Upper lobe of left lung (tissue), 6 donors: Measurements from ENCODE around the gene RNF166. TPM values are rescaled to one million over a fixed set of nuclear protein-coding genes. Genes with fewer than 3 reads are reported as not detected.
"Not testable (repeated sequence)": the region's sequence is repeated elsewhere in the genome, so short reads cannot be mapped to it uniquely, and the experiment has no call there.

Experiments
- ATAC-seq, 2 donors: fragments of 200-7000 bp; cut with Tn5 transposase; one replicate each; pipeline ENCODE4 v1.9.1; 2022; ENCODE audit warnings: mild to moderate bottlenecking in 2 of 2, moderate library complexity in 2 of 2; ENCODE audit not compliant: low FRiP score in 2 of 2
- DNase-seq, 2 donors: peaks; one replicate each; pipeline ENCODE4 v3.0.0-alpha.2; 2019 to 2020
- H3K27ac ChIP-seq, 4 donors: fragments of 200-600 bp; sonication (generic); one replicate each; pipeline ENCODE4 v1.5.1; 2016 to 2019
- H3K27me3 ChIP-seq, 4 donors: fragments of 200-600 bp; sonication (generic); one replicate each; pipeline ENCODE4 v1.5.1; 2017 to 2019
- H3K36me3 ChIP-seq, 4 donors: fragments of 200-600 bp; sonication (generic); one replicate each; pipeline ENCODE4 v1.5.1; 2016 to 2019
- H3K4me1 ChIP-seq, 4 donors: fragments of 200-600 bp; sonication (generic); one replicate each; pipeline ENCODE4 v1.5.1; 2018 to 2019
- H3K4me3 ChIP-seq, 4 donors: fragments of 200-600 bp; sonication (generic); one replicate each; pipeline ENCODE4 v1.5.1; 2017 to 2019; ENCODE audit warnings: mild to moderate bottlenecking in 2 of 4, moderate library complexity in 1 of 4
- H3K9me3 ChIP-seq, 4 donors: fragments of 200-600 bp; sonication (generic); one replicate each; pipeline ENCODE4 v1.5.1; 2018 to 2019
- EP300 ChIP-seq, 4 donors: sonication (generic); formaldehyde crosslinking; IDR thresholded peaks; one replicate each; pipeline ENCODE4 v1.5.1; 2017; ENCODE audit warnings: antibody characterized with exemption in 4 of 4, control low read depth in 2 of 4
- POLR2A ChIP-seq, 4 donors: fragments of 450-650 bp; IDR thresholded peaks; one replicate each; pipeline ENCODE4 v1.5.1; 2016 to 2017; ENCODE audit warnings: antibody characterized with exemption in 4 of 4, mild to moderate bottlenecking in 2 of 4
- POLR2AphosphoS5 ChIP-seq, 2 donors: sonication (generic); formaldehyde crosslinking; IDR thresholded peaks; one replicate each; pipeline ENCODE4 v1.5.1; 2017; ENCODE audit warnings: antibody characterized with exemption in 2 of 2
- WGBS, 2 donors: methylation state at CpG; one replicate each; pipeline ENCODE4 v1.1.5; 2017 to 2018; 5-methylcytosine and 5-hydroxymethylcytosine counted together
- total RNA-seq, 6 donors: library from RNA; depleted of rRNA in 4 of 6; stranded (reverse); fragments of >200 nt in 4 of 6; gene quantifications; one replicate each; pipeline versions ENCODE4 v1.1.0 to v1.2.1, GENCODE V29; 2016 to 2021
- TF ChIP-seq, protein P1 (sequence below), 6 experiments: fragments of 450-650 bp in 4 of 6; fragments of 200-600 bp in 2 of 6; sonication (generic) in 2 of 6; IDR thresholded peaks; one replicate each; pipeline ENCODE4 v1.5.1; 2016 to 2019; ENCODE audit warnings: antibody characterized with exemption in 6 of 6
- donor health status: DM: no; HTN: no; CAD: no; lungs with moderate emphysema.
- donor health status: DM: no; HTN: yes; CAD: no; lungs with severe emphysema.

The RNF166 gene
- total RNA-seq, 6 donors from 2014 or later, result 23.2 to 101 (median 64.6) TPM

DNA sequence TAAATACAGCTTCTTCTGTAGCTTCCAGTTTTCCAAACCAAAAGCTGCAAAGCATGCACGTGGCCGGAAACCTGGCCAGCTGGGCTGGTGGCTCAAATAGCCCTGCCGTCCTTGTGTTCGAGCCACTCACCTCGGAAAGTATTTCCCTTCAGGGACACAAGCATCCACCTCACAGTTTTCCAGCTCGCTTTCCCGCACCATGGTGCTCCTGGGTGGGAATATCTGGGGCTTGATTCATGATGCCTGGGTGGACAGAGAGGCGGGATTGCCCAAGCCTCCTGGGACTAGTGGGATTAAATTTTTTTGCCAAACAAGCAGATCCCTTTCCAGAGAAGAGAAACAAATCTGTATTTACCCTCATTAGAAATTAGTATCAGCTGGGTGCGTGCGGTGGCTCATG, 36.2 kb downstream of the RNF166 start:
- TF ChIP-seq, protein P1, sequence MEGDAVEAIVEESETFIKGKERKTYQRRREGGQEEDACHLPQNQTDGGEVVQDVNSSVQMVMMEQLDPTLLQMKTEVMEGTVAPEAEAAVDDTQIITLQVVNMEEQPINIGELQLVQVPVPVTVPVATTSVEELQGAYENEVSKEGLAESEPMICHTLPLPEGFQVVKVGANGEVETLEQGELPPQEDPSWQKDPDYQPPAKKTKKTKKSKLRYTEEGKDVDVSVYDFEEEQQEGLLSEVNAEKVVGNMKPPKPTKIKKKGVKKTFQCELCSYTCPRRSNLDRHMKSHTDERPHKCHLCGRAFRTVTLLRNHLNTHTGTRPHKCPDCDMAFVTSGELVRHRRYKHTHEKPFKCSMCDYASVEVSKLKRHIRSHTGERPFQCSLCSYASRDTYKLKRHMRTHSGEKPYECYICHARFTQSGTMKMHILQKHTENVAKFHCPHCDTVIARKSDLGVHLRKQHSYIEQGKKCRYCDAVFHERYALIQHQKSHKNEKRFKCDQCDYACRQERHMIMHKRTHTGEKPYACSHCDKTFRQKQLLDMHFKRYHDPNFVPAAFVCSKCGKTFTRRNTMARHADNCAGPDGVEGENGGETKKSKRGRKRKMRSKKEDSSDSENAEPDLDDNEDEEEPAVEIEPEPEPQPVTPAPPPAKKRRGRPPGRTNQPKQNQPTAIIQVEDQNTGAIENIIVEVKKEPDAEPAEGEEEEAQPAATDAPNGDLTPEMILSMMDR (IDR thresholded peaks at IDR 0.05), result no peak
- TF ChIP-seq EP300 (IDR thresholded peaks at IDR 0.05), result no peak
- no peak for TF ChIP-seq POLR2AphosphoS5 (IDR thresholded peaks at IDR 0.05)
- no peak for TF ChIP-seq POLR2A (IDR thresholded peaks at IDR 0.05)
- ATAC-seq, result peak in 1 of 2 donors; percentile 28
- no peaks in the 10 kb centered on the region for H3K27me3 ChIP-seq
- no peaks in the 10 kb centered on the region for H3K9me3 ChIP-seq
- 93% methylated on average over 10 of the region's 10 CpGs for WGBS, 2 donors
- H3K27ac ChIP-seq, result no peak overlapping the region
- H3K4me1 ChIP-seq, result peaks cover 0 to 3% (median 0%) of the 10 kb centered on the region in 4 donors
- no peak overlapping the region for H3K4me3 ChIP-seq
- no peaks in the 10 kb centered on the region for H3K36me3 ChIP-seq
- no peak for DNase-seq

DNA sequence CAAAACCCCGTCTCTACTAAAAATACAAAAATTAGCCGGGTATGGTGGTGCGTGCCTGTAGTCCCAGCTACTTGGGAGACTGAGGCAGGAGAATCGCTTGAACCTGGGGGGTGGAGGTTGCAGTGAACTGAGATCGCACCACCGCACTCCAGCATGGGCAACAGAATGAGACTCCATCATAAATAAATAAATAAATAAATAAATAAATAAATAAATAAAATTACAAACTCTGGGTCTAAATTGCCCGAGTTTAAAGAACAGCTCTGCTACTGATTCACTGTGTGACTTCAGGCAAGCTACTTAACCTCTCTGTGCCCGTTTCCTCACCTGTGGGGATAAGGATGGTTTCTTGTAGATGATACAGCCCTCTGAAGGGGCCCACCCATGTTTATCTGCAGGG, 36.7 kb downstream of the RNF166 start:
- not testable (repeated sequence) for H3K9me3 ChIP-seq, H3K4me1 ChIP-seq, H3K4me3 ChIP-seq, H3K36me3 ChIP-seq, ATAC-seq, H3K27ac ChIP-seq, H3K27me3 ChIP-seq, DNase-seq
- 95% methylated on average over 8 of the region's 8 CpGs for WGBS, 2 donors

DNA sequence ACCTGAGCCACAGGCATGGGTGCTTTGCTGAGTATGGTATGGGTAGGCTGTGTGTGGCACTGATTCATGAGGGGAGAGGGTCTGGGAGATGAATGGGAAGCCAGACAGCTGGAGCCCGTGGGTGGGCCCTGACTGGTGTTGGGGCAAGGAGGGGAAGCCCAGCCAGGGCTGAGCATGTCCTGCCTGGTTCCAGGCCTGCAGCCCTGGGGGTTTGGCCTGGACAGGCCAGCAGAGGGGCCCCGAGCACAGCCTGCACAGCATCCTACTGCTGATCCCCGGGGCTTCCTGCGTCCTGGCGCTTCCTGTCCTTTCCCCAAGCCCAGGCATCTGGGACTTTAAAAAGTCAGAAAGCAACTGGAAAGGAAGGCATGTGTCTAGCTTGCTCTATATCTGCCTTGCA, 38.7 kb downstream of the RNF166 start:
- H3K9me3 ChIP-seq, result no peaks in the 10 kb centered on the region
- WGBS, 2 donors, result 77% methylated on average over 4 to 5 of the region's 5 CpGs
- H3K36me3 ChIP-seq, result no peaks in the 10 kb centered on the region
- H3K4me3 ChIP-seq, result no peak overlapping the region
- peaks cover 6 to 9% (median 8%) of the 10 kb centered on the region in 4 donors for H3K4me1 ChIP-seq
- ATAC-seq, result no peak
- H3K27ac ChIP-seq, result no peak overlapping the region
- peak in 1 of 2 donors; percentile 39 for DNase-seq
- H3K27me3 ChIP-seq, result no peaks in the 10 kb centered on the region
- TF ChIP-seq POLR2A (IDR thresholded peaks at IDR 0.05) (no peak), POLR2AphosphoS5 (IDR thresholded peaks at IDR 0.05) (no peak), EP300 (IDR thresholded peaks at IDR 0.05) (no peak)
- TF ChIP-seq, protein P1 (IDR thresholded peaks at IDR 0.05), result no peak

DNA sequence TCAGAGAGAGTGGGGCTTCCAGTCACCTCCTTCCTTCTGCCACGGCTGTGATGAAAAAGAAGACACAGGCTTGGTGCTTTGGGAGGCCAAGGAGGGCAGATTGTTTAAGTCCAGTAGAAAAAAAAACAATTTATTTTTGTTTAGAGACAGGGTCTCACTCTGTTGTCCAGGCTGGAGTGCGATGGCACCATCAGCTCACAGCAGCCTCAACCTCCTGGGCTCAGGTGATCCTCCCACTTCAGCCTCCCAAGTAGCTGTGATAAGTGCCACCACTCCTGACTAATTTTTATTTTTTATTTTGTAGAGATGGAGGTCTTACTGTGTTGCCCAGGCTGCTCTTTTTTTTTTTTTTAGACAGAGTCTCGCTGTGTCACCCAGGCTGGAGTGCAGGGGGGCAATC, 40.6 kb downstream of the RNF166 start:
- DNase-seq (no peak), ATAC-seq (no peak)
- H3K36me3 ChIP-seq, result no peaks in the 10 kb centered on the region
- no peaks in the 10 kb centered on the region for H3K27me3 ChIP-seq
- H3K4me1 ChIP-seq, result peaks cover 12 to 19% (median 15%) of the 10 kb centered on the region in 4 donors
- no peaks in the 10 kb centered on the region for H3K9me3 ChIP-seq
- no peak overlapping the region for H3K27ac ChIP-seq
- TF ChIP-seq EP300 (IDR thresholded peaks at IDR 0.05), result no peak
- TF ChIP-seq POLR2A (IDR thresholded peaks at IDR 0.05), result no peak
- TF ChIP-seq POLR2AphosphoS5 (IDR thresholded peaks at IDR 0.05), result no peak
- TF ChIP-seq, protein P1 (IDR thresholded peaks at IDR 0.05), result no peak
- no peak overlapping the region for H3K4me3 ChIP-seq
- WGBS, 2 donors, result 85 to 93% methylated on average over 3 of the region's 3 CpGs

DNA sequence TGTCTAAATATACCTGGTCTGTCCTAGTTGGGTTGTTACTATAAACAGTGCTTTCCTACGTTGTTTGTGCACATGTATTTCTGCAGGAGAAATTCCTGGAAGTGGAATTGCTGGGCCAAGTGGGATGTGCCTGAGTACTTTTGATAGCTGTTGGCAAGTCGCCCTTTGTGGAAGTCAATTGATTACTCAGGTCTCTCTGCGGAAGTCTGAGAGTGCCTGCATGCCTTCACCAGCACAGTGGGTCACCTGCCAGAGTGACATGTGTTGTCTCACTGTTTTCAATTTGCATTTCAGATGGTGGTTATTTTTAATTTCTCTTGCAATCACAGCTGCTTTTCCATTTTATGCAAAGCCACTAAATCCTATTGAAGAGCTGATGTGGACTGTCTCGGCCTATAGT, 41.1 kb downstream of the RNF166 start:
- no peak for DNase-seq
- Histone ChIP-seq H3K27me3 (no peaks in the 10 kb centered on the region), H3K27ac (no peak overlapping the region), H3K4me1 (peaks cover 12 to 19% (median 15%) of the 10 kb centered on the region in 4 donors), H3K9me3 (no peaks in the 10 kb centered on the region), H3K36me3 (no peaks in the 10 kb centered on the region), H3K4me3 (no peak overlapping the region)
- TF ChIP-seq POLR2AphosphoS5 (IDR thresholded peaks at IDR 0.05) (no peak), EP300 (IDR thresholded peaks at IDR 0.05) (no peak), POLR2A (IDR thresholded peaks at IDR 0.05) (no peak)
- TF ChIP-seq, protein P1 (IDR thresholded peaks at IDR 0.05), result no peak
- WGBS, 2 donors, result 67 to 70% methylated on average over 4 of the region's 4 CpGs
- ATAC-seq, result no peak
